ENCODE measurements around the gene APEH. TPM values are rescaled to one million over a fixed set of nuclear protein-coding genes. Genes with fewer than 3 reads are reported as not detected.

The APEH gene
- total and polyA plus RNA-seq, 4 experiments from 2014 or later, result 100 to 140 (median 133) TPM

DNA sequence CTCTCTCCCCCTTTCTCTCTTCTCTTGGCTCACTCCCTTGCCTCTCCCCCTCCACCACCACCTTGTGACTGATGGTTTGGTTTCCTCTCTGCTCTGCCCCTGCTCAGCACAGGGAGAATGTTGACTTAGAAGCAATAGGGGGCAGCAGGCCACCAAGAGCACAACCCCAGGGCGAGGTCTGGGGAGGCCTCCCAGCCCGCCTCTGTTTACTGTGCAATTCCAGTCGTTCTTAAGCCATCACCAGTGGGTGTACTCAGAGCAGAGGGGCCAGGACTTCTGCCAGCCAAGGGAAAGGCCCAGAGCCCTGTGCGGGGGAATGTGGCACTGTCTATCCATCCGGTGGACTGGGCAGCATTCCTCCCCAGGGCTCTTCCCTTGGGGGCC, 5.7 kb upstream of the APEH start:
- intact Hi-C loops (cut with micrococcal nuclease), result no loop called here
- no peak overlapping the region for H3K27ac Mint-ChIP-seq
- no peaks in the 10 kb centered on the region for H3K36me3 Mint-ChIP-seq
- DNase-seq, result no peak
- Histone ChIP-seq H3K4me3 (ENCODE audit: low read length in 2 of 2) (no peak overlapping the region), H3K27me3 (ENCODE audit: insufficient read depth, low read length) (no peaks in the 10 kb centered on the region), H3K9me3 (ENCODE audit: control insufficient read depth in 1 of 2, low read length in 2 of 2) (no peaks in the 10 kb centered on the region), H3K27ac (ENCODE audit: low read depth, low read length) (no peak overlapping the region), H3K36me3 (ENCODE audit: insufficient read depth, low read length) (no peaks in the 10 kb centered on the region), H3K4me1 (ENCODE audit: insufficient read depth, low read length) (peaks cover 9% of the 10 kb centered on the region)
- H3K4me3 Mint-ChIP-seq, result no peak overlapping the region
- H3K27me3 Mint-ChIP-seq, result no peaks in the 10 kb centered on the region
- H3K4me1 Mint-ChIP-seq, result peaks cover 7 to 13% (median 9%) of the 10 kb centered on the region in 4 donors
- peaks cover 0 to 2% (median 0%) of the 10 kb centered on the region in 8 donors for H3K9me3 Mint-ChIP-seq
- ChIA-PET POLR2A (ENCODE audit: partially characterized antibody) (interaction anchor here (1.6 kb wide), 1 partner anchor 129 kb away, joined by 9 read pairs; no protein-coding TSS in a partner anchor), CTCF (ENCODE audit: partially characterized antibody) (interaction anchor here (1.1 to 5.5 kb wide), 3 partner anchors 102 to 129 kb away, joined by 4 to 319 read pairs (median 44); no protein-coding TSS in a partner anchor)

DNA sequence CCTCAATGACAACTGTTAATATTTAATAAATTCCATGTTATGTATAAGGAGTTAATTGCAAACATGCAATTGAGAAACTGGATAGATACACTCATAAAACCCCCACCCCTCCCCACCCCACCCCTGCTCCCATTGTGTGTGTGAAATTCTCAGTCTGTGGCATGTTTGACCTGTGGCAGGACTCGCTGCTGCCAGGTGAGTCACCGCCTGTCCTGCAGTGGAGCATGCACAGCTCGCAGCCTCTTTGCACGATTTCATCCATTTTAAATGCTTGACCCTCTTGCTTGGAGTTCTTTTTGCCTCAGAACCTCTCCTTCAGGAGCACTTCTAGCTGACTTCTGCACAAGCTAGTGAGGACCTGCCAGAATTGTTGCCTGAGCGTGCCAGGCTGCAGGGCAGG, 5.3 kb upstream of the APEH start:
- H3K27ac Mint-ChIP-seq, result no peak overlapping the region
- peaks cover 10% of the 10 kb centered on the region for H3K4me1 ChIP-seq (ENCODE audit: insufficient read depth, low read length)
- H3K4me3 Mint-ChIP-seq, result no peak overlapping the region
- no peak overlapping the region for H3K27ac ChIP-seq (ENCODE audit: low read depth, low read length)
- no peak overlapping the region for H3K4me3 ChIP-seq (ENCODE audit: low read length in 2 of 2)
- peaks cover 0 to 2% (median 0%) of the 10 kb centered on the region in 8 donors for H3K9me3 Mint-ChIP-seq
- H3K4me1 Mint-ChIP-seq, result peaks cover 10 to 18% (median 14%) of the 10 kb centered on the region in 4 donors
- H3K27me3 ChIP-seq (ENCODE audit: insufficient read depth, low read length), result no peaks in the 10 kb centered on the region
- no peaks in the 10 kb centered on the region for H3K27me3 Mint-ChIP-seq
- H3K9me3 ChIP-seq (ENCODE audit: control insufficient read depth in 1 of 2, low read length in 2 of 2), result no peaks in the 10 kb centered on the region
- ChIA-PET POLR2A (ENCODE audit: partially characterized antibody) (interaction anchor here (1.6 kb wide), 1 partner anchor 129 kb away, joined by 9 read pairs; no protein-coding TSS in a partner anchor), CTCF (ENCODE audit: partially characterized antibody) (interaction anchor here (1.1 to 5.3 kb wide), 4 partner anchors 102 to 156 kb away, joined by 3 to 319 read pairs (median 4); no protein-coding TSS in a partner anchor)
- H3K36me3 Mint-ChIP-seq, result peaks cover 0 to 4% of the 10 kb centered on the region in 2 donors
- intact Hi-C loops (cut with micrococcal nuclease), result no loop called here
- DNase-seq, result no peak
- H3K36me3 ChIP-seq (ENCODE audit: insufficient read depth, low read length), result no peaks in the 10 kb centered on the region

GRCh38 chr3:49669352-49669751, 4.8 kb upstream of the APEH start:
- Mint-ChIP-seq H3K36me3 (peaks cover 0 to 6% of the 10 kb centered on the region in 2 donors), H3K27ac (no peak overlapping the region), H3K4me3 (no peak overlapping the region), H3K4me1 (peaks cover 10 to 19% (median 15%) of the 10 kb centered on the region in 4 donors), H3K9me3 (peaks cover 0 to 2% (median 0%) of the 10 kb centered on the region in 8 donors), H3K27me3 (no peaks in the 10 kb centered on the region)
- Histone ChIP-seq H3K36me3 (ENCODE audit: insufficient read depth, low read length) (no peaks in the 10 kb centered on the region), H3K4me1 (ENCODE audit: insufficient read depth, low read length) (peaks cover 10% of the 10 kb centered on the region), H3K27me3 (ENCODE audit: insufficient read depth, low read length) (no peaks in the 10 kb centered on the region), H3K9me3 (ENCODE audit: control insufficient read depth in 1 of 2, low read length in 2 of 2) (no peaks in the 10 kb centered on the region), H3K4me3 (ENCODE audit: low read length in 2 of 2) (no peak overlapping the region), H3K27ac (ENCODE audit: low read depth, low read length) (no peak overlapping the region)
- intact Hi-C loops (cut with micrococcal nuclease), result no loop called here
- CTCF ChIA-PET (ENCODE audit: partially characterized antibody), result interaction anchor here (1.1 to 5.3 kb wide), 4 partner anchors 103 to 156 kb away, joined by 3 to 319 read pairs (median 4); no protein-coding TSS in a partner anchor
- POLR2A ChIA-PET (ENCODE audit: partially characterized antibody), result interaction anchor here (1.6 kb wide), 1 partner anchor 130 kb away, joined by 9 read pairs; no protein-coding TSS in a partner anchor
- no peak for DNase-seq

DNA sequence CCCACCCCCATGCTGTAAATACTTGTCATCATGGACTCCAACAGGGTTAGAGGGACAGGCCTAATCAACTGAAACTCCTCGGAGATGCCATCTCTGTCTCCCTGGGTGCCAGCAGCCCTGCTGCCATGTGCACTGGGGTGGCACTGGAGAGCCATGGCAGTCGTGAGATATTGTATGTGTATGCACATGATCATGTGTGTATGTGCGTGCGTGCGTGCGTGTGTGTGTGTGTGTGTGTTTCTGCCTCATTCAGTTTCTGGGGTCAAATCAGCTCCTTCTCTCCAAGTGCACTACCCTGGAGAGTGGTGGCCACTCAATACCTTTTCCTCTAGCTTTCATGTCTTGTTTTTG, 3.2 kb upstream of the APEH start:
- no peak for DNase-seq
- Mint-ChIP-seq H3K27ac (peak overlapping the region in 1 of 7 donors; percentile 83), H3K4me3 (no peak overlapping the region), H3K4me1 (peaks cover 16 to 35% (median 27%) of the 10 kb centered on the region in 4 donors), H3K36me3 (peaks cover 5 to 18% of the 10 kb centered on the region in 2 donors), H3K9me3 (peaks cover 0 to 2% (median 0%) of the 10 kb centered on the region in 8 donors), H3K27me3 (no peaks in the 10 kb centered on the region)
- Histone ChIP-seq H3K9me3 (ENCODE audit: control insufficient read depth in 1 of 2, low read length in 2 of 2) (no peaks in the 10 kb centered on the region), H3K36me3 (ENCODE audit: insufficient read depth, low read length) (peaks cover 2% of the 10 kb centered on the region), H3K4me3 (ENCODE audit: low read length in 2 of 2) (no peak overlapping the region), H3K27me3 (ENCODE audit: insufficient read depth, low read length) (no peaks in the 10 kb centered on the region), H3K4me1 (ENCODE audit: insufficient read depth, low read length) (peaks cover 23% of the 10 kb centered on the region), H3K27ac (ENCODE audit: low read depth, low read length) (no peak overlapping the region)
- ChIA-PET CTCF (ENCODE audit: partially characterized antibody) (interaction anchor here (1.0 to 5.3 kb wide), 14 partner anchors 11 to 506 kb away, joined by 3 to 319 read pairs (median 4); partner anchors contain the start of genes MON1A and UBA7), POLR2A (ENCODE audit: partially characterized antibody) (interaction anchor here (1.2 to 4.0 kb wide), 3 partner anchors 123 to 269 kb away, joined by 3 to 85 read pairs (median 3); partner anchors contain the start of gene RBM6)
- intact Hi-C loops (cut with micrococcal nuclease), result loop anchor here (1.0 to 10.0 kb wide), 5 partner anchors 68 to 329 kb away; partner anchors contain the start of genes RBM6, RHOA, TCTA and USP4

- intact Hi-C loops (cut with micrococcal nuclease), result loop anchor here (1.0 to 10.0 kb wide), 5 partner anchors 68 to 329 kb away; partner anchors contain the start of genes RBM6, RHOA, TCTA and USP4
- Mint-ChIP-seq H3K4me3 (peak overlapping the region; percentile 50 to 83 (median 72)), H3K27ac (peak overlapping the region; percentile 40 to 91 (median 80)), H3K36me3 (peaks cover 10 to 20% of the 10 kb centered on the region in 2 donors), H3K27me3 (no peaks in the 10 kb centered on the region), H3K4me1 (peaks cover 17 to 40% (median 30%) of the 10 kb centered on the region in 4 donors), H3K9me3 (no peaks in the 10 kb centered on the region)
- ChIA-PET CTCF (ENCODE audit: partially characterized antibody) (interaction anchor here (0.6 to 5.3 kb wide), 21 partner anchors 11 to 507 kb away, joined by 3 to 319 read pairs (median 4); partner anchors contain the start of genes MON1A and UBA7), POLR2A (ENCODE audit: partially characterized antibody) (interaction anchor here (0.8 to 4.0 kb wide), 6 partner anchors 117 to 268 kb away, joined by 3 to 85 read pairs (median 4); partner anchors contain the start of genes BSN, DAG1 and RBM6)
- DNase-seq, result peak; percentile 66 to 69 (median 69)
- H3K27ac ChIP-seq (ENCODE audit: low read depth, low read length), result no peak overlapping the region
- H3K4me3 ChIP-seq (ENCODE audit: low read length in 2 of 2), result no peak overlapping the region
- no peaks in the 10 kb centered on the region for H3K27me3 ChIP-seq (ENCODE audit: insufficient read depth, low read length)
- peaks cover 9% of the 10 kb centered on the region for H3K36me3 ChIP-seq (ENCODE audit: insufficient read depth, low read length)
- H3K9me3 ChIP-seq (ENCODE audit: control insufficient read depth in 1 of 2, low read length in 2 of 2), result no peaks in the 10 kb centered on the region
- peaks cover 30% of the 10 kb centered on the region for H3K4me1 ChIP-seq (ENCODE audit: insufficient read depth, low read length)
Observed at GRCh38 chr3:49671291-49672288, 2.6 kb upstream of the APEH start.

GRCh38 chr3:49673121-49673714, 933 bp upstream of the APEH start:
- Histone ChIP-seq H3K36me3 (ENCODE audit: insufficient read depth, low read length) (peaks cover 25% of the 10 kb centered on the region), H3K4me1 (ENCODE audit: insufficient read depth, low read length) (peaks cover 32% of the 10 kb centered on the region), H3K9me3 (ENCODE audit: control insufficient read depth in 1 of 2, low read length in 2 of 2) (no peaks in the 10 kb centered on the region), H3K4me3 (ENCODE audit: low read length in 2 of 2) (peak overlapping the region; percentile 28 to 75), H3K27me3 (ENCODE audit: insufficient read depth, low read length) (no peaks in the 10 kb centered on the region), H3K27ac (ENCODE audit: low read depth, low read length) (peak overlapping the region; percentile 77)
- H3K36me3 Mint-ChIP-seq, result peaks cover 22 to 32% of the 10 kb centered on the region in 2 donors
- peaks cover 19 to 48% (median 34%) of the 10 kb centered on the region in 4 donors for H3K4me1 Mint-ChIP-seq
- intact Hi-C loops (cut with micrococcal nuclease), result loop anchor here (5.0 to 10.0 kb wide), 3 partner anchors 258 to 331 kb away; partner anchors contain the start of genes RBM6, RHOA, TCTA and USP4
- no peaks in the 10 kb centered on the region for H3K27me3 Mint-ChIP-seq
- POLR2A ChIA-PET (ENCODE audit: partially characterized antibody), result interaction anchor here (0.8 to 4.0 kb wide), 4 partner anchors 16 to 333 kb away, joined by 3 to 85 read pairs (median 4); partner anchors contain the start of genes DAG1, MST1 and USP4
- CTCF ChIA-PET (ENCODE audit: partially characterized antibody), result interaction anchor here (0.6 to 5.3 kb wide), 8 partner anchors 13 to 571 kb away, joined by 3 to 319 read pairs (median 5); partner anchors contain the start of gene BSN
- H3K27ac Mint-ChIP-seq, result peak overlapping the region; percentile 97 to 99 (median 98)
- no peak for DNase-seq
- H3K4me3 Mint-ChIP-seq, result peak overlapping the region; percentile 90 to 99 (median 94)
- H3K9me3 Mint-ChIP-seq, result no peaks in the 10 kb centered on the region

Data from CD4-positive, alpha-beta memory T cell (primary cell).